GM06990 (cell line): ENCODE measurements around the gene RPL13A.
"Not testable (repeated sequence)": the region's sequence is repeated elsewhere in the genome, so short reads cannot be mapped to it uniquely, and the experiment has no call there.

Experiments
- DNase-seq: peaks from one replicate; pipeline ENCODE4 v3.0.0-alpha.2; 2011; ENCODE audit not compliant: insufficient read length; ENCODE audit errors: extremely low read depth
- H3K27me3 ChIP-seq: replicated peaks from 2 replicates; pipeline ENCODE4 v1.6.0; 2011; ENCODE audit warnings: low read length; ENCODE audit not compliant: control insufficient read depth, insufficient read depth
- H3K36me3 ChIP-seq: 2 replicates; pipeline ENCODE4 v1.5.1; 2011; ENCODE audit warnings: low read length; ENCODE audit not compliant: control insufficient read depth, insufficient read depth
- H3K4me3 ChIP-seq: replicated peaks from 2 replicates; pipeline ENCODE4 v1.5.1; 2011; ENCODE audit warnings: low read depth, mild to moderate bottlenecking, control low read depth, low read length
- TF ChIP-seq, protein P1 (sequence below): IDR thresholded peaks from 2 replicates; pipeline ENCODE4 v1.5.1; 2011; ENCODE audit warnings: low read length, control low read depth, mild to moderate bottlenecking, inconsistent platforms; ENCODE audit not compliant: insufficient read depth, poor library complexity, severe bottlenecking

The RPL13A gene

GRCh38 chr19:49441960-49442350, 45.5 kb upstream of the RPL13A start:
- peaks cover 3% of the 10 kb centered on the region for H3K36me3 ChIP-seq
- TF ChIP-seq, protein P1, sequence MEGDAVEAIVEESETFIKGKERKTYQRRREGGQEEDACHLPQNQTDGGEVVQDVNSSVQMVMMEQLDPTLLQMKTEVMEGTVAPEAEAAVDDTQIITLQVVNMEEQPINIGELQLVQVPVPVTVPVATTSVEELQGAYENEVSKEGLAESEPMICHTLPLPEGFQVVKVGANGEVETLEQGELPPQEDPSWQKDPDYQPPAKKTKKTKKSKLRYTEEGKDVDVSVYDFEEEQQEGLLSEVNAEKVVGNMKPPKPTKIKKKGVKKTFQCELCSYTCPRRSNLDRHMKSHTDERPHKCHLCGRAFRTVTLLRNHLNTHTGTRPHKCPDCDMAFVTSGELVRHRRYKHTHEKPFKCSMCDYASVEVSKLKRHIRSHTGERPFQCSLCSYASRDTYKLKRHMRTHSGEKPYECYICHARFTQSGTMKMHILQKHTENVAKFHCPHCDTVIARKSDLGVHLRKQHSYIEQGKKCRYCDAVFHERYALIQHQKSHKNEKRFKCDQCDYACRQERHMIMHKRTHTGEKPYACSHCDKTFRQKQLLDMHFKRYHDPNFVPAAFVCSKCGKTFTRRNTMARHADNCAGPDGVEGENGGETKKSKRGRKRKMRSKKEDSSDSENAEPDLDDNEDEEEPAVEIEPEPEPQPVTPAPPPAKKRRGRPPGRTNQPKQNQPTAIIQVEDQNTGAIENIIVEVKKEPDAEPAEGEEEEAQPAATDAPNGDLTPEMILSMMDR = no peak
- no peak for DNase-seq
- H3K27me3 ChIP-seq = peaks cover 2% of the 10 kb centered on the region; the same call in 1 of the 2 replicates
- no peak overlapping the region for H3K4me3 ChIP-seq

DNA sequence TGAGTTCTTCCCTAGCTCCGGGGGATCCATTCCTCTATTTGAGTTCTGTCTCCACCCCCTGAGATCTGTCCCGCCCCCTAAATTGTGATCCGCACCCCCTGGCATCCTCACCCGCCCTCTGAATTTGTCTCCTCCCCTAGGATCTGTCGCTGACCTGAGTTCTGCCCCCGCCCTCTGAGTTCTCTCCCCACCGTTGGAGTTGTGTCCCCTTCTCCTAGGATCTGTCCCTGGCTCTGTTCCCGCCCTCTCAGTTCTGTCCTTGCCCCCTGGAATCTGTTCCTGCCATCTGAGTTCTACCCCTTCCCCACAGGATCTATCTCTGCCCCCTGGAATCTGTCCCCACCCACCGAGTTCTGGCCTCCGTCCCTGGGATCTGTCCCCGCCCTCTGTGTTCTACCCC, 45.1 kb upstream of the RPL13A start:
- DNase-seq = no peak
- peak overlapping the region; percentile 72 for H3K4me3 ChIP-seq
- peaks cover 4% of the 10 kb centered on the region for H3K36me3 ChIP-seq
- H3K27me3 ChIP-seq = peaks cover 2% of the 10 kb centered on the region; the same call in 1 of the 2 replicates
- TF ChIP-seq, protein P1 = no peak

DNA sequence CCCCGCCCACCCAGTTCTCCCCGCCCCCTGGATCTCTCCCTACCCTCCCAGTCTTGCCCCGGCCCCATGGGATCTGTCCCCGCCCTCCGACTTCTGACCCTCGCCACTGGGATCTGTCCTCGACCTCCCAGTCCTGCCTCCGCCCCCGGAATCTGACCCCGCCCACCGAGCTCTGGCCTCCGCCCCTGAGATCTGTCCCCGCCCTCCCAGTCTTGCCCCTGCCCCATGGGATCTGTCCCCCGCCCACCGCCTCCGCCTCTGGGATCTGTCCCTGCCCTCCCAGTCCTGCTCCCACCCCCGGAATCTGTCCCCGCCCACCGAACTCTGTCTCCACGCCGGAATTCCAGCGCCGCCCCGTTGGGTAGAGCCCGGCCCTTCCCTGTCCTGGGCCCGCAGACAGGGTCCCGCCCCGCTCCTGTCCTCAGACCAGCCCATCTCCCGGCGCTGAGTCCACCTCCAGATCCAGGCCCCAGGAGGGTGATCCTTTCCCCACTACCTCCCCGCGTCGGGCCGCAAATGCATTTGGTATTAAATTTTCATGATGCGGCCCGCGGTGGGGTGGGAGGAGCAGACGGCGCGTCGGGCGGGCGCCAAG, 44.5 kb upstream of the RPL13A start:
- peak; percentile 69 for DNase-seq
- H3K4me3 ChIP-seq = peak overlapping the region; percentile 72
- peaks cover 2% of the 10 kb centered on the region; the same call in 1 of the 2 replicates for H3K27me3 ChIP-seq
- H3K36me3 ChIP-seq = peaks cover 4% of the 10 kb centered on the region
- TF ChIP-seq, protein P1 = no peak

DNA sequence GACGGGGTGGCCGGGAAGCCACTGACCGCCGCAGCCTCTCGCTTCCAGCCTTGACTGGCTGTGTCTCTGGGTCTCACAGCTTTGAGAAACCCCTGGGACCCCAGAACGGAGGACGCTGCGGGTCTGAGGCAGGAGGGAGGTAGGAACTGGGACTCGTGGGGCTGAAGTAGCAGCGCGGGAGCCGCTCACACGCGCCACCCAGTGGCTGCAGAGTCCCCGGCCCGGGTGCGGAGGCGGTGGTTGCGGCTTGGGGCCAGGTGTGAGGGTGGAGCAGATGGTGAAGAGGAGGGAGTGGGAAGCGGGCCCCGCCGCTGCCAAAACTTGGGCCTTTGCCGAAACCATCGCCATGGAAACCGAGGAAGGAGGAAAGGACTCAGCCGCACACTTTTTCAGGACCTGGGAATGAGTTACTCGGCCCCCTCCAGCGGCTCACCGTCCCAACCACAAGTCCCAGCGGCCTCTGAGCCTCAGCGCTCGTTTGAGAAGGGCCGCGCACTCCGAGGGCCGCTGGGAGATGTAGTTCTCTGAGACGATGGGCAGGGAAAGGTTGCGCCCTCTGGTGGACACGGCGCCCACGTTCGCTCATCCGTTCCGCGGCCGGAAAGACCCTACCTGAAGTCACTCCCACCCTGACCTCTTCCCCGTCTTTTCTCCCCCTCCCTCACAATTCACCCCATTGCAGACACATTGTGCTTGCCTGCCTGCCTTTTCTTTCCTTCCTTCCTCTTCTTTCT, 43.9 kb upstream of the RPL13A start:
- peak; percentile 98 for DNase-seq
- H3K4me3 ChIP-seq = peak overlapping the region; percentile 72
- peaks cover 2% of the 10 kb centered on the region; the same call in 1 of the 2 replicates for H3K27me3 ChIP-seq
- TF ChIP-seq, protein P1 = peak; percentile 90
- peaks cover 7% of the 10 kb centered on the region for H3K36me3 ChIP-seq

DNA sequence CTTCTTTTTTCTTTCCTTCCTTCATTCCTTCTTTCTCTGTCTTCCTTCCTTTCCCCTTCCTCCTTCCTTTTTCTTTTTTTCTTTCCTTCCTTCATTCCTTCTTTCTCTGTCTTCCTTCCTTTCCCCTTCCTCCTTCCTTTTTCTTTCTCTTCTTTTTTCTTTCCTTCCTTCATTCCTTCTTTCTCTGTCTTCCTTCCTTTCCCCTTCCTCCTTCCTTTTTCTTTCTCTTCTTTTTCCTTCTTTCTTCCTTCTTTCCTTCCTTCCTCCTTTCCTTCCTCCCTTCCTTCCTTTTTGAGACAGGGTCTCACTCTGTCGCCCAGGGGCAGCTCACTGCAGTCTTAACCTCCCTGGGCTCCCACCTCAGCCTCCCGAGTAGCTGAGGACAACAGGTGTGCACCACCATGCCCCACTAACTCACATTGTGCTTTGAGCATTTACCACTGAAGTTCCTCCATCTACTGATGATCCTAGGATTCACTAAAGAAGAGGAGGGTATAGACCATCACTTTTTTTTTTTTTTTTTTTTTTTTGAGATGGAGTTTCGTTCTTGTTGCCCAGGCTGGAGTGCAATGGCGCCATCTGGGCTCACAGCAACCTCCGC, 43.2 kb upstream of the RPL13A start:
- H3K36me3 ChIP-seq, H3K4me3 ChIP-seq, H3K27me3 ChIP-seq, DNase-seq: not testable (repeated sequence)

DNA sequence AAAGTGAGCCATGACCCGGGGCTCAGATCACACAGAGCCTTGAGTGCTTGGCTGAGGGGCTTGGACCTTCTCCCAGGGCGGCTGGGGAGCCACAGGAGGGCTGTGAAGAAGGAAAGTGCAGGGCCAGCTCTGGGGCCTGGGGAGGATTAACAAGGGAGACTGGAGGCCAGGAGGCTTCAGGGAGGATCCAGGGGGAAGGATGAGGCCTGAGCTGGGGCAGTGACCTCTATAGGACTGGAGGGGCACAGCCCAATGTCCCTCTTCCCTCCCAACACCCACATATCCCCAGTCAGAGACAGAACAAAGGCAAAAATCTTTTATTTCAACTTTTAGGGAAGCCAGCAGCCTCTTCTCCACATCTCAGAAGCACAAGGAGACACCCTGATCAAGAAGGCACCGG, 41.4 kb upstream of the RPL13A start:
- Histone ChIP-seq H3K27me3 (peaks cover under 1% of the 10 kb centered on the region; the same call in 1 of the 2 replicates), H3K36me3 (peaks cover 11% of the 10 kb centered on the region), H3K4me3 (no peak overlapping the region)
- TF ChIP-seq, protein P1 = no peak
- DNase-seq = no peak
